Vagina (tissue), 2 donors: ENCODE measurements around the gene CACNA1C.

ENCODE experiments used
- POLR2A ChIP-seq, 2 donors: fragments of 450-650 bp; IDR thresholded peaks; one replicate each; pipeline ENCODE4 v1.6.1; 2017; ENCODE audit warnings: antibody characterized with exemption in 2 of 2, mild to moderate bottlenecking in 2 of 2, moderate library complexity in 2 of 2
- TF ChIP-seq, protein P1 (sequence below), 3 experiments: fragments of 450-650 bp in 2 of 3; fragments of 200-600 bp in 1 of 3; sonication (generic) in 1 of 3; IDR thresholded peaks; one replicate each; pipeline ENCODE4 v1.5.1; 2017 to 2019; ENCODE audit warnings: antibody characterized with exemption in 3 of 3, mild to moderate bottlenecking in 2 of 3, moderate library complexity in 2 of 3

DNA sequence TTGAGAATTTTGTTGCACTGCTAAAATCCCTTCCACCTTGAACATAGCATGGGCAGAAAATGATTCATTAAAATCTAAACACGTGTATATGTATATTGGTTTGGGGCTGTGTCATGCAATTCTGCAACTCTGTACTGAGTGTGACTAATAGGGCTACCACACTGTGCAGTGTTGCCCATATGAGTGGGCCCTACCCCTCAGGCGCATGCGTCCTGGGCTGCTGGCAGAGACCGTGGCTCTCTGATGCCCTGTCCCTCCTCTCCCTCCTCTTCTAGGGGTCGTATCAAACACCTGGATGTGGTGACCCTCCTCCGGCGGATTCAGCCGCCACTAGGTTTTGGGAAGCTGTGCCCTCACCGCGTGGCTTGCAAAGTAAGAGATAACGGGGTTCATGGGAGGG is 613.6 kb downstream of the CACNA1C start:
- TF ChIP-seq, protein P1, sequence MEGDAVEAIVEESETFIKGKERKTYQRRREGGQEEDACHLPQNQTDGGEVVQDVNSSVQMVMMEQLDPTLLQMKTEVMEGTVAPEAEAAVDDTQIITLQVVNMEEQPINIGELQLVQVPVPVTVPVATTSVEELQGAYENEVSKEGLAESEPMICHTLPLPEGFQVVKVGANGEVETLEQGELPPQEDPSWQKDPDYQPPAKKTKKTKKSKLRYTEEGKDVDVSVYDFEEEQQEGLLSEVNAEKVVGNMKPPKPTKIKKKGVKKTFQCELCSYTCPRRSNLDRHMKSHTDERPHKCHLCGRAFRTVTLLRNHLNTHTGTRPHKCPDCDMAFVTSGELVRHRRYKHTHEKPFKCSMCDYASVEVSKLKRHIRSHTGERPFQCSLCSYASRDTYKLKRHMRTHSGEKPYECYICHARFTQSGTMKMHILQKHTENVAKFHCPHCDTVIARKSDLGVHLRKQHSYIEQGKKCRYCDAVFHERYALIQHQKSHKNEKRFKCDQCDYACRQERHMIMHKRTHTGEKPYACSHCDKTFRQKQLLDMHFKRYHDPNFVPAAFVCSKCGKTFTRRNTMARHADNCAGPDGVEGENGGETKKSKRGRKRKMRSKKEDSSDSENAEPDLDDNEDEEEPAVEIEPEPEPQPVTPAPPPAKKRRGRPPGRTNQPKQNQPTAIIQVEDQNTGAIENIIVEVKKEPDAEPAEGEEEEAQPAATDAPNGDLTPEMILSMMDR (IDR thresholded peaks at IDR 0.05): no peak
- no peak for TF ChIP-seq POLR2A (IDR thresholded peaks at IDR 0.05)
